A673 (cell line): Measurements from ENCODE around the gene SNAP23.

ENCODE experiments used
- EZH2 ChIP-seq: fragments of 200-600 bp; sonication (generic); IDR thresholded peaks from 2 replicates; pipeline ENCODE4 v1.6.1; 2017; ENCODE audit warnings: borderline replicate concordance, low read depth, mild to moderate bottlenecking, mixed read lengths, antibody characterized with exemption, low read length; ENCODE audit not compliant: poor library complexity, severe bottlenecking
- TF ChIP-seq, protein P1 (sequence below): fragments of 300-800, 200-600 bp; sonication (generic); conservative IDR thresholded peaks from 2 replicates; pipeline ENCODE4 v1.5.1; 2017; ENCODE audit warnings: low read depth, mild to moderate bottlenecking, antibody characterized with exemption, low read length, moderate library complexity, mixed read lengths

DNA sequence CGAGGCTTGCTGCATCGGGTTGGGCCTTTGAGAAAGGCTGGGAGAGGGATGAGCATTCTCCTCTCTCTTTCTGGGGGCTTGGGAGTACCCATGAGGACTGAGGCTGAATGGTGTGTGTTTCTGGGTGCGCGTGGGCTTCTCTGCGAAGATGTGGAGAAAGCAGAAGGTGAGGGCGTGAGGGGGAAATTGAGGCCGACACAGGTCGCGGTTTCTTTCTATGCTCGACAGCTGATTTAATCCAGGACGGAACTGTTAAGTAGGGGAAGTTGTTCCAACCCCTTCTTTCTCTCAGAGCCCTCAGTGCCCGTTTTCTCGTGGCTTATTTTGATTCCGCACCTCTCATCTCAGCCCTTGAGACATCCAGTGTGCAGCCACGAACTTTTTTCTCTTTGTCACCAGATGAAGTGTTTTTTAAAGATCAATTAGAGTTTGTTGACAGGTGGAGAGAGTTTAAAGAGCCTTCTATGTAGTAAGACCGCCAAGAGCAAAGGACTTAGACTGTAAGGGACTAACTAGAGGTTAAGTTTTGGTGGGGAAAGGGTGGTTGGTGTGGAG is 80.7 kb downstream of the SNAP23 start:
- TF ChIP-seq, protein P1, sequence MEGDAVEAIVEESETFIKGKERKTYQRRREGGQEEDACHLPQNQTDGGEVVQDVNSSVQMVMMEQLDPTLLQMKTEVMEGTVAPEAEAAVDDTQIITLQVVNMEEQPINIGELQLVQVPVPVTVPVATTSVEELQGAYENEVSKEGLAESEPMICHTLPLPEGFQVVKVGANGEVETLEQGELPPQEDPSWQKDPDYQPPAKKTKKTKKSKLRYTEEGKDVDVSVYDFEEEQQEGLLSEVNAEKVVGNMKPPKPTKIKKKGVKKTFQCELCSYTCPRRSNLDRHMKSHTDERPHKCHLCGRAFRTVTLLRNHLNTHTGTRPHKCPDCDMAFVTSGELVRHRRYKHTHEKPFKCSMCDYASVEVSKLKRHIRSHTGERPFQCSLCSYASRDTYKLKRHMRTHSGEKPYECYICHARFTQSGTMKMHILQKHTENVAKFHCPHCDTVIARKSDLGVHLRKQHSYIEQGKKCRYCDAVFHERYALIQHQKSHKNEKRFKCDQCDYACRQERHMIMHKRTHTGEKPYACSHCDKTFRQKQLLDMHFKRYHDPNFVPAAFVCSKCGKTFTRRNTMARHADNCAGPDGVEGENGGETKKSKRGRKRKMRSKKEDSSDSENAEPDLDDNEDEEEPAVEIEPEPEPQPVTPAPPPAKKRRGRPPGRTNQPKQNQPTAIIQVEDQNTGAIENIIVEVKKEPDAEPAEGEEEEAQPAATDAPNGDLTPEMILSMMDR, result no peak
- TF ChIP-seq EZH2, result no peak
